NB4 (cell line): Measurements from ENCODE around the gene THSD4.

ENCODE experiments used
- CTCF ChIP-seq: IDR thresholded peaks from one replicate; pipeline ENCODE4 v1.5.1; 2012; ENCODE audit warnings: low read depth, low read length
- MYC ChIP-seq: IDR thresholded peaks from 2 replicates; pipeline ENCODE4 v1.6.1; 2011; ENCODE audit warnings: low read depth, low read length
- POLR2A ChIP-seq: IDR thresholded peaks from 2 replicates; pipeline ENCODE4 v1.6.1; 2011; ENCODE audit warnings: mild to moderate bottlenecking; ENCODE audit not compliant: insufficient read length; ENCODE audit errors: extremely low read depth

GRCh38 chr15:71830981-71831380 lies 715.7 kb downstream of the THSD4 start:
- TF ChIP-seq POLR2A, result no peak
- TF ChIP-seq CTCF, result no peak
- TF ChIP-seq MYC, result no peak
